Endodermal cell (in vitro differentiated cells): Measurements from ENCODE around the gene GJB5. TPM values are rescaled to one million over a fixed set of nuclear protein-coding genes. Genes with fewer than 3 reads are reported as not detected.

Experiments used
- DNase-seq: peaks from one replicate; pipeline ENCODE4 v3.0.0-alpha.2; 2017
- H3K27ac ChIP-seq: 2 replicates; pipeline ENCODE4 v1.5.1; 2013; ENCODE audit warnings: mild to moderate bottlenecking, low read depth, low read length, moderate library complexity
- H3K27me3 ChIP-seq: 2 replicates; pipeline ENCODE4 v1.6.1; 2013; ENCODE audit warnings: mild to moderate bottlenecking, low read length, moderate library complexity; ENCODE audit not compliant: insufficient read depth, control insufficient read depth, poor library complexity, severe bottlenecking
- H3K36me3 ChIP-seq: 2 replicates; pipeline ENCODE4 v1.7.0; 2013; ENCODE audit warnings: mild to moderate bottlenecking, low read length, moderate library complexity; ENCODE audit not compliant: control insufficient read depth, insufficient read depth
- H3K4me1 ChIP-seq: one replicate; pipeline ENCODE4 v1.7.0; 2013; ENCODE audit warnings: low read length; ENCODE audit not compliant: control insufficient read depth, insufficient read depth
- H3K4me3 ChIP-seq: 2 replicates; pipeline ENCODE4 v1.5.1; 2013; ENCODE audit warnings: mild to moderate bottlenecking, low read length, moderate library complexity
- H3K9ac ChIP-seq: 2 replicates; pipeline ENCODE4 v1.6.1; 2013; ENCODE audit warnings: mild to moderate bottlenecking, low read length, moderate library complexity; ENCODE audit not compliant: poor library complexity, severe bottlenecking; ENCODE audit errors: extremely low read depth
- H3K9me3 ChIP-seq: 2 replicates; pipeline ENCODE4 v1.6.1; 2013; ENCODE audit warnings: mild to moderate bottlenecking, low read length, moderate library complexity; ENCODE audit not compliant: control insufficient read depth
- H3K27ac Mint-ChIP-seq: 2 replicates; pipeline ENCODE4 v1.8.0; 2020; ENCODE audit warnings: mixed read lengths
- H3K27me3 Mint-ChIP-seq: 2 replicates; pipeline ENCODE4 v1.8.0; 2021; ENCODE audit warnings: mild to moderate bottlenecking, mixed read lengths; ENCODE audit not compliant: insufficient read depth
- H3K36me3 Mint-ChIP-seq: 2 replicates; pipeline ENCODE4 v1.8.0; 2020; ENCODE audit warnings: low read depth, mixed read lengths
- H3K4me1 Mint-ChIP-seq: 2 replicates; pipeline ENCODE4 v1.8.0; 2020; ENCODE audit warnings: mixed read lengths
- H3K4me3 Mint-ChIP-seq: 2 replicates; pipeline ENCODE4 v1.8.0; 2020; ENCODE audit warnings: mild to moderate bottlenecking, moderate library complexity, mixed read lengths
- H3K9me3 Mint-ChIP-seq: 2 replicates; pipeline ENCODE4 v1.8.0; 2020; ENCODE audit warnings: mild to moderate bottlenecking, mixed read lengths
- CTCF ChIP-seq: fragments of 200-600 bp; sonication (generic); conservative IDR thresholded peaks from 2 replicates; pipeline ENCODE4 v1.5.0; 2021; ENCODE audit warnings: antibody characterized with exemption, mild to moderate bottlenecking
- WGBS, 2 experiments: methylation state at CpG; one replicate each; pipeline versions ENCODE4 v1.1.5 to v1.1.7; 2013; ENCODE audit warnings: missing lambda C conversion rate in 2 of 2, mixed read lengths in 1 of 2; ENCODE audit not compliant: insufficient coverage in 1 of 2, insufficient read length in 1 of 2; 5-methylcytosine and 5-hydroxymethylcytosine counted together
- total RNA-seq, 2 donors: library from RNA; stranded (reverse); fragmentation: NEBNext Ultra II Directional in 1 of 2; extraction: Animal tissue kit (Norgen Biotek cat#: 25700) in 1 of 2; gene quantifications; 2 replicates in 1 of 2; 3 replicates in 1 of 2; pipeline ENCODE4 v1.2.1, GENCODE V29; 2021

Gene GJB5
- total RNA-seq, 2 donors from 2014 or later: 0.20 to 0.42 TPM

- H3K36me3 Mint-ChIP-seq: peaks cover 5% of the 10 kb centered on the region
- Histone ChIP-seq H3K27me3 (no peaks in the 10 kb centered on the region), H3K9me3 (no peaks in the 10 kb centered on the region), H3K4me3 (no peak overlapping the region), H3K4me1 (no peaks in the 10 kb centered on the region), H3K36me3 (no peaks in the 10 kb centered on the region), H3K9ac (no peak overlapping the region), H3K27ac (no peak overlapping the region)
- no peaks in the 10 kb centered on the region for H3K9me3 Mint-ChIP-seq
- no peak for TF ChIP-seq CTCF
- no peak overlapping the region for H3K27ac Mint-ChIP-seq
- 79 to 88% methylated on average over 5 to 6 of the region's 6 CpGs for WGBS, 2 experiments
- H3K4me3 Mint-ChIP-seq: no peak overlapping the region
- H3K27me3 Mint-ChIP-seq: peaks cover 31% of the 10 kb centered on the region
- H3K4me1 Mint-ChIP-seq: peaks cover 24% of the 10 kb centered on the region
- no peak for DNase-seq
These were observed 36.1 kb downstream of the GJB5 start for GRCh38 chr1:34790985-34791384.

DNA sequence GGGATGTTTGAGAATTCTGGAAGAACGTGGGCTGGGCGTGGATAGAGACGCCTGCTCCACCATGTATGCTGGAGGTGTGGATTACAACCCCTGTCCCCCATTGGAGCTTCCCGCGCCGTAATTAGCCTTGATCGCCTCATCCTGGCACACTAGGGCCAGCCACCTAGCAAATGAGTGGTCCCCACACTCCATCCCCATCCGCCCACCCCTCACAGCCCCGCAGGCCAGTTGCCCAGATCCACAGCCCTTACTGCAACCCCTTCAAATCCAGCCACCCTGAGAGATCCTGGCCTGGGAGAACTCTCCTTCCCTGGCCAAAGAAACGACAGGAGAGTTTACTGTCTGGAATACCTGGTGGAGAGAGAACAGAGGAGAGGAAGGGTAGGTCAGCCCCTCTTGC, 37.6 kb downstream of the GJB5 start:
- H3K4me1 Mint-ChIP-seq: peaks cover 30% of the 10 kb centered on the region
- H3K9me3 Mint-ChIP-seq: no peaks in the 10 kb centered on the region
- 76 to 97% methylated on average over 7 to 10 of the region's 10 CpGs for WGBS, 2 experiments
- H3K27me3 ChIP-seq: no peaks in the 10 kb centered on the region
- no peaks in the 10 kb centered on the region for H3K36me3 ChIP-seq
- no peak for TF ChIP-seq CTCF
- no peak overlapping the region for H3K4me3 ChIP-seq
- H3K36me3 Mint-ChIP-seq: peaks cover 5% of the 10 kb centered on the region
- H3K27ac ChIP-seq: no peak overlapping the region
- H3K9me3 ChIP-seq: no peaks in the 10 kb centered on the region
- no peak for DNase-seq
- no peaks in the 10 kb centered on the region for H3K4me1 ChIP-seq
- peak overlapping the region; percentile 45 for H3K27ac Mint-ChIP-seq
- H3K4me3 Mint-ChIP-seq: peak overlapping the region; percentile 57
- no peak overlapping the region for H3K9ac ChIP-seq
- H3K27me3 Mint-ChIP-seq: peaks cover 33% of the 10 kb centered on the region

DNA sequence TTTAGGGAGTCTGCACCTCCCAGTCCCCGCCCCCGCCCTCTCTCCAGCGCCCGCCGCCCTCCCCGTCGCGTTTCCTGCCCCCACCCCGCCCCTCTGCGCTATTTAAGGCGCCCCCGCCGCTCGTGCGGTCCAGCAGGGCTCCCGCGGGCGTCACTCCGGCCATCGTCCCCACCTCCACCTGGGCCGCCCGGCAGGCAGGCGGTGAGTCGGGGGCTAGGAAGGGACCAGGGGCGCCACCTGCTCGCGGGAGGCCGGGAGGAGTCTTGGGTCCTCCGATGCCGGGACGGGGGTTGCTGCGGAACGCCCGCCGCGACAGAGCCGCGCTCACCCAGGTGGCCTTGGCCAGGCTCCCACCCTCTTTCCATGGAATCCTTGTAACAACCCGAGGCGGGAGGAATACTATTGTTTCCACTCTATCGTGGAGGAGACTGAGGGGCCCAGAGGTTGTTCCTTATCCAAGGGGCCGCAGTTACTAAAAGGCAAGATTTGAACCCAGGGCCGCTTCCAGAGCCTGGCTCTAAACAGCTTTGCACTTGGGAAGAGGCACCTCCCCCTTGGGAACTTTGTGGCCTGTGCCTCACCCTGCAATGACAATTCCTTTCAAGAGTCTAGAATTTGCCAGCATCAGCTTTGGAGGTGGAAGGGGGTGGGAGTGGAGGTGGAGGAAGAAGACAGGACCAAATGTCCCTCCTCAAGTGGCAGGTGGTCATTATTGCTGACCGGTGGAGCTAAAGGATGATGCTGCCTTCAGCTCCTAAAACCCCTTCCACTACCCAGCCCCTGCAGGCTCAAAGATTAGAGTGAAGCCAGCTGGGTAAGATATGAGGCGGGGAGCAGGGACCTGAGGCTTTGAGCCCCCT, 38.3 kb downstream of the GJB5 start, which contains the start of gene GJA4:
TSS of gene GJA4 (plus strand) at position 132 of the 860 bp plus-strand sequence. CDS start 1,215 bp downstream, outside the sequence.
- Mint-ChIP-seq H3K36me3 (peaks cover 5% of the 10 kb centered on the region), H3K4me1 (peaks cover 24% of the 10 kb centered on the region), H3K27ac (peak within 1 kb of the TSS; percentile 45), H3K9me3 (no peaks in the 10 kb centered on the region), H3K27me3 (peaks cover 33% of the 10 kb centered on the region), H3K4me3 (peak within 1 kb of the TSS; percentile 57)
- H3K9me3 ChIP-seq: no peaks in the 10 kb centered on the region
- no peak for TF ChIP-seq CTCF
- no peaks in the 10 kb centered on the region for H3K27me3 ChIP-seq
- 30 to 41% methylated on average over 19 to 44 of the region's 45 CpGs for WGBS, 2 experiments
- H3K9ac ChIP-seq: no peak within 1 kb of the TSS
- H3K4me1 ChIP-seq: no peaks in the 10 kb centered on the region
- peak; percentile 72 for DNase-seq
- no peak within 1 kb of the TSS for H3K4me3 ChIP-seq
- no peaks in the 10 kb centered on the region for H3K36me3 ChIP-seq
- no peak within 1 kb of the TSS for H3K27ac ChIP-seq
